Measurements from ENCODE around the gene SNRPF.
A peak's percentile ranks its signal among the peaks of the same experiment; 100 is the strongest.

Gene SNRPF

DNA sequence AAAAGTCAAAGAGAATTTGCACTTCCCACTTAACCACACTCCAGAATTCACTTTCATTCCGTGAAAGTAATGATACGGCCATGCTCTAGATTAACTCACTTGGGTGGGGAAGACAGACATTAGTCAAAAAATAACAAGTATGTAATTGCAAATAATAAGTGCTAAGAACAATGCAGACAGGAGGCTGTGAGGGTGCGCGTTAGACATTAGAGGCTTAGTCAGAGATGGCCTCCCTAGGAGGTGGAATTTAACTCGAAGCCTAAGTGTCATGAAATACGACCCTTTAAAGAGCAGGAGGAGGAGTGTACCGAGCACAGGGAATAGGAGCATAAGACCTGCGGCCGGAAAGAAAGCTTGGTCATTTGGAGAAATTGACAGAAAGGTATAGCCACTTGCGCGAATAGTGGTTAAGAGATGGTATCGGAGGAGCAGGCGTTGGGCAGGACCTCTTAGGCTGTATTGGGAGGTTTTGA lies 628 bp downstream of the SNRPF start:
- DNase-seq (ENCODE audit: low spot score), result peak; percentile 22

- DNase-seq (ENCODE audit: low spot score), result no peak
These were observed 1.4 kb downstream of the SNRPF start for GRCh38 chr12:95859947-95860850.

DNA sequence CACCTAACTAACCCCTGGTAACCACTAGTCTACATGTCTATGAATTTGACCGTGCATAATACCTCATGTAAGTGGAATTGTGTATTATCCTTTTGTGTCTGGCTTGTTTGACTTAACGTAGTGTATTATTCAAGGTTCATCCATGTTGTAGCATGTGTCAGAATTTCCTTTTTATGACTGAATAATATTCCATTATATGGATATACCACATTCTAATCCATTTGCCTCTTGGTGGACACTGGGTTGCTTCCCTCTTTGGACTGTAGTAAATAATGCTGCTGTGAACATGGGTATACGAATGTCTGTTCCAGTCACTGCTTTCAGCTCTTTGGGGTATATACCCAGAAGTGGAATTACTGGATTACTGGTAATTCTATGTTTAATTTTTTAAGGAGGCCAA lies 3.3 kb downstream of the SNRPF start:
- no peak for DNase-seq (ENCODE audit: low spot score)

- no peak for DNase-seq (ENCODE audit: low spot score)
These were observed 4.6 kb downstream of the SNRPF start for GRCh38 chr12:95863337-95863736.

DNA sequence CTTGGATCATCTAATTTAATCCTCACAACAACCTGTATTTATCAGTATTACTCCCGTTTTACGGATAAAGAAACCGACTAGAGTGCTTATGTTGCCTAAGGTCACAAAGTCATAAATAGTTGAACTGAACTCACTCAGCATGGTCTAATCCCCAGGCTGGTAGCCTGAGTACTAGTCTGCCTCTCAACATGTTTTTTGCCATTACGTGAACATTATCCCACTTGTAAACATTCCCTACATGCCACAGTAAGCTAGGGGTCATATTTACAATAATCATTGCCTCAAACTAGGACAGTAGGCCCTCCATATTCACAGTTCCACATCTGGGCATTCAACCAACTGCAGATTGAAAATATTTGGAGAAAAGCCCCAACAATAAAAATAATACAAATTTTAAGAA lies 12.1 kb downstream of the SNRPF start:
- DNase-seq (ENCODE audit: low spot score), result no peak

GRCh38 chr12:95874452-95874851 lies 15.7 kb downstream of the SNRPF start:
- no peak for DNase-seq (ENCODE audit: low spot score)

- DNase-seq (ENCODE audit: low spot score), result no peak
These were observed 18.9 kb downstream of the SNRPF start for GRCh38 chr12:95877622-95878021.

- no peak for DNase-seq (ENCODE audit: low spot score)
These were observed 22.1 kb downstream of the SNRPF start for GRCh38 chr12:95880895-95881294.

DNA sequence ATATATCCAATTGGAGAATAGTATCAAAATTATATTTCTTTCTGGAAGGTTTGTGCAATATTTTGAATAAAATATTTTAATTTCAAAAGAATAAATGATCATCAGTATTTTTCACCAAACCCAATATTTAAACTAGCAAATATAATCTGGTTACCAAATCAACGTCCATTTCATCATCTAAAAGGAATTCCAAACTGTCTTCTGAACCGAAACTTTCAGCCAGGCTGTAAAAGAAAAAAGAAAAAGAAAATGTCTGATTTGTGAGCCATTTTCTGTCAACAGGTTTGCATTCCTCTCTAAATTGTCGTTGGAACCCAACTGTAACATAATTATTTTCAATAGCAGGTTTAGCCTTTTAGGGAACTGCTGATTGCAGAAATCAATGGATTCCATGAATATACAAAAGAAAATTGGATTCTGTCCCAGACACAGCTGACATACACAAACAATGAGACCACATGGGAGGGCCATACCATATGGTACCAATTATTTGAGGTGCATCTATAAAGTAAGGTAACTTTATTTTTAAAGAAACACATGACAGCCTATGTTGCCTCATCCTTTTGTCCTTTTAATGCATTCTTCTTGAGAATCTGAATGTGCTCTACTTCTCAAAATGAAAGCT lies 22.7 kb downstream of the SNRPF start:
- no peak for DNase-seq (ENCODE audit: low spot score)

GRCh38 chr12:95882080-95882479 lies 23.3 kb downstream of the SNRPF start:
- DNase-seq (ENCODE audit: low spot score), result no peak

- no peak for DNase-seq (ENCODE audit: low spot score)
These were observed 24.1 kb downstream of the SNRPF start for GRCh38 chr12:95882873-95883272.

GRCh38 chr12:95884998-95885397 lies 26.2 kb downstream of the SNRPF start:
- DNase-seq (ENCODE audit: low spot score), result no peak

- no peak for DNase-seq (ENCODE audit: low spot score)
These were observed 28.6 kb downstream of the SNRPF start for GRCh38 chr12:95887311-95887710.

- DNase-seq (ENCODE audit: low spot score), result no peak
These were observed 32.2 kb downstream of the SNRPF start for GRCh38 chr12:95890958-95891357.

- no peak for DNase-seq (ENCODE audit: low spot score)
These were observed 38.1 kb downstream of the SNRPF start for GRCh38 chr12:95896846-95897245.

DNA sequence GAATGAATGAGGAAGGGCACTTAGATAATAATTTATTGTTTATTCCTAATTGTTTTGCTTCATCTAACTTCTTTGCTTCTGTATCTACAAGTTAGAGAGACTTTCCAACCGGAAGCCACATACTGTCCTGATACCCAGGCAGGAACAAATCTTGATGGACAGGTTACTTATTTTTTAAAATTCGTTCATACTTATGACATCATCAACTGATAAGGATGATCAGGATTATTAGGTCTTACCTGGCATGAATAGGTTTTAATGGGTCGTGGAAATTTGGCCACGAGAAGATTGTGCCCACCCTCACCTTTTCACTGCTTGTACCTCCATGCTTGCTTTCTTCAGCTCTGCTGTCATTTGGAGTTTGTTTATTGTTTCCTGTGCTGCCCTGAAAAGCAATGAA lies 39.3 kb downstream of the SNRPF start:
- no peak for DNase-seq (ENCODE audit: low spot score)

DNA sequence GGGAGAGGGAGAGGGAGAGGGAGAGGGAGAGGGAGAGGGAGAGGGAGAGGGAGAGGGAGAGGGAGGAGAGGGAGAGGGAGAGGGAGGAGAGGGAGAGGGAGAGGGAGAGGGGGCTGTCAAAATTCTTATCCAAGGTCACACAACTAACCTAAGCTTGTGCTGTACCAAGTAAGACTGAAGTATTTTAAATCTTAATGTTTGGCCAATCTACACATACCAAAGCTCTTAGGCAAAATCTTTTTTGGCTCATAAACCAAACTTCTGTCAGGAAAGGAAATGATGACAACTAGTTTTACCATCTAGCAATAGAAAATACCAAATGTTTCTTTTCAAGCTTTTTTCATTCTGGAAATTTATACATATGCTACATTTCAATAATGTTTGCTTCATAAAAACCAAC lies 49.8 kb downstream of the SNRPF start:
- DNase-seq (ENCODE audit: low spot score), result no peak

DNA sequence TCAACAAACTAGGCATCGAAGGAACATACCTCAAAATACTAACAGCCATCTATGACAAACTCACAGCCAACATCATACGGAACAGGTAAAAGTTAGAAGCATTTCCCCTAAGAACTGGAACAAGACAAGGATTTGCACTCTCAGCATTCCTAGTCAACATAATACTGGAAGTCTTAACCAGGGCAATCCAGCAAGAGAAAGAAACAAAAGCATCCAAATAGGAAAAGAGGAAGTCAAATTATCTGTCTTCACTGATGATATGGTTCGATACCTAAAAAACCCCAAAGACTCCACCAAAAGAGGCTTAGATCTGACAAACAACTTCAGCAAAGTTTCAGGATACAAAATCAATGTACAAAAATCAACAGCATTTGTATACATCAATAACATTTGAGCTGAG lies 51.1 kb downstream of the SNRPF start:
- DNase-seq (ENCODE audit: low spot score), result no peak

Measured in hematopoietic multipotent progenitor cell treated with erythropoietin and hydrocortisone succinate and interleukin-3 and kit ligand, for 15 days (in vitro differentiated cells).